ENCODE data around the gene RUNDC1.

RUNDC1 gene

DNA sequence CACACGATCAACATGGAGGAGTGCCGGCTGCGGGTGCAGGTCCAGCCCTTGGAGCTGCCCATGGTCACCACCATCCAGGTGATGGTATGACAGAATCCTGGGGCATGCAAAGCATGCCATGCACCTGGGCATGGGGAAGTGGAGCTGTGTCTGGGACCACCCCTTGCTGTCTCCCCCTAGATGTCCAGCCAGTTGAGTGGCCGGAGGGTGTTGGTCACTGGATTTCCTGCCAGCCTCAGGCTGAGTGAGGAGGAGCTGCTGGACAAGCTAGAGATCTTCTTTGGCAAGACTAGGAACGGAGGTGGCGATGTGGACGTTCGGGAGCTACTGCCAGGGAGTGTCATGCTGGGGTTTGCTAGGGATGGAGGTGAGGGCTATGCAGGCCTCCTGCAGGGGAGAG lies 32.9 kb downstream of the RUNDC1 start:
- Histone ChIP-seq H3K36me3 (ENCODE audit: insufficient read depth, low read length) (peaks cover 39% of the 10 kb centered on the region), H3K27me3 (ENCODE audit: control insufficient read depth in 1 of 2, insufficient read depth in 2 of 2, low read length in 2 of 2) (no peaks in the 10 kb centered on the region), H3K4me1 (ENCODE audit: insufficient read depth, low read length) (peaks cover 31% of the 10 kb centered on the region), H3K4me3 (ENCODE audit: low read depth in 1 of 2, low read length in 2 of 2) (no peak overlapping the region), H3K9me3 (ENCODE audit: low read length) (no peaks in the 10 kb centered on the region), H3K27ac (ENCODE audit: low read depth, low read length) (no peak overlapping the region), H3K9ac (ENCODE audit: low read length) (no peak overlapping the region)

DNA sequence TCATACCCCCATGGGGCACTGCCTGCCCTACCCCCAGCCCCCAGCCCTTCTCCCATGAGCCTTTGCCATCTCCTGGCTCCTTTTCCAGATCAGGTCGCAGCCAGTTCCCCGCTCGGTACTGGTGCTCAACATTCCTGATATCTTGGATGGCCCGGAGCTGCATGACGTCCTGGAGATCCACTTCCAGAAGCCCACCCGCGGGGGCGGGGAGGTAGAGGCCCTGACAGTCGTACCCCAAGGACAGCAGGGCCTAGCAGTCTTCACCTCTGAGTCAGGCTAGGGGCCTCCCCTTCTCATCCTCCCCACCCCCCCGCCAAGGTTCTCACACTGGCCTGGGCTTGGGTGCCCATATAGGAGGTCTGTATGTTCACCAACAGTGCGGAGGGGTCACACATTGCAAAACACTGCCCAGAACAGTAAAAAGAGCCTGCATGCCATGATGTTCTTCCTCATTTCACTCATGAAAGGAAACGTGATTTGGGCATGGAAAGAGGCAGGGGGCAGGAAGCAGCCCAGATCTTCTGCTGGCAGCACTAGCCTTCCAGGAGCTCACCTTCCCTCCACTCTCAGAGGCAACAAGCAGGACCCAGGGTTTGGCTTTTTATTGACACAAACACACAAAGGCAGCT lies 33.8 kb downstream of the RUNDC1 start:
- Histone ChIP-seq H3K9me3 (ENCODE audit: low read length) (no peaks in the 10 kb centered on the region), H3K27me3 (ENCODE audit: control insufficient read depth in 1 of 2, insufficient read depth in 2 of 2, low read length in 2 of 2) (no peaks in the 10 kb centered on the region), H3K27ac (ENCODE audit: low read depth, low read length) (no peak overlapping the region), H3K9ac (ENCODE audit: low read length) (no peak overlapping the region), H3K36me3 (ENCODE audit: insufficient read depth, low read length) (peaks cover 42% of the 10 kb centered on the region), H3K4me1 (ENCODE audit: insufficient read depth, low read length) (peaks cover 37% of the 10 kb centered on the region), H3K4me3 (ENCODE audit: low read depth in 1 of 2, low read length in 2 of 2) (no peak overlapping the region)

DNA sequence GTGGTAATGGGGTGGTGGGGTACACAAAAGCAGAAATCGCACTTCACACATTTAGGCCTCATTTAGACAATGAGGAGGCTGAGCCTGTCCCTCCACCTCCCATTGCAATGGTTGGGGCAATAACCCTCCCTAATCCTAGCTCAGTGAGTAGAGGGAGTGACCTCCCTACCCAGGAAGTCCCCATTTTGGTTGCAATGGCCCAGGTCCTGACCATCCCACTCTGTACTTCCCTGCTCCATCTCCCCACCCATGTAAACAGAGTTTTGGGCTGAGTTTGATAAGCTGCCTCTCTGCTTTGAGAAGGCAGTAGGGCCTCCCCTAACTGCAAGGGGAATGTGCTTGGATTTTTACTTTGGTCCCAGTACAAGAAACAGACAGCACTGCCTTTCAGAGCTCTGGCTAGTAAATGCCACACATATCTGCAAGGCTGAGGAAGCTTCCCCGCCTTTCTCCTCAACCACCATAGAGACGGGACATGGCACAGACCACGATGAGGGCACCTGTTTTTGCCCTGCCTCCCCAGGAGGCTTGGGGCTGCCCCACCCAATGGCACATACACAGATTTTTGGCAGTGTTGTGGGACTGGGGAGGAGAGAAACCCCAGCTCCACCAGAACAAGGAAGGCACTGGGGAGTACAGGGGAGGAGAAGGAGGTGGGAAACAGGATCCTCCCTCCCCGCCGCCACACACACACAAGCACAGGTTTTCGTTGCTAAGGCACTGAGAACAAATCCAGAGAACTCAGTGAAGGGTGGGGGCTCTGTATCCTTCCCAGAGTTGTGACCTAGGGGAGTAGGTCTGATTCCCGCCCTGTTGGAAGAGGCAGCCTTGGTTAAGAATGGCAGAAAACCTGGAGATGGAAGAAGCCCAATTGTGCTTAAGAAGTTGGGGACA lies 34.5 kb downstream of the RUNDC1 start:
- H3K9me3 ChIP-seq (ENCODE audit: low read length): no peaks in the 10 kb centered on the region
- H3K27ac ChIP-seq (ENCODE audit: low read depth, low read length): no peak overlapping the region
- peaks cover 45% of the 10 kb centered on the region for H3K4me1 ChIP-seq (ENCODE audit: insufficient read depth, low read length)
- no peak overlapping the region for H3K4me3 ChIP-seq (ENCODE audit: low read depth in 1 of 2, low read length in 2 of 2)
- H3K36me3 ChIP-seq (ENCODE audit: insufficient read depth, low read length): peaks cover 42% of the 10 kb centered on the region
- H3K9ac ChIP-seq (ENCODE audit: low read length): no peak overlapping the region
- no peaks in the 10 kb centered on the region for H3K27me3 ChIP-seq (ENCODE audit: control insufficient read depth in 1 of 2, insufficient read depth in 2 of 2, low read length in 2 of 2)

DNA sequence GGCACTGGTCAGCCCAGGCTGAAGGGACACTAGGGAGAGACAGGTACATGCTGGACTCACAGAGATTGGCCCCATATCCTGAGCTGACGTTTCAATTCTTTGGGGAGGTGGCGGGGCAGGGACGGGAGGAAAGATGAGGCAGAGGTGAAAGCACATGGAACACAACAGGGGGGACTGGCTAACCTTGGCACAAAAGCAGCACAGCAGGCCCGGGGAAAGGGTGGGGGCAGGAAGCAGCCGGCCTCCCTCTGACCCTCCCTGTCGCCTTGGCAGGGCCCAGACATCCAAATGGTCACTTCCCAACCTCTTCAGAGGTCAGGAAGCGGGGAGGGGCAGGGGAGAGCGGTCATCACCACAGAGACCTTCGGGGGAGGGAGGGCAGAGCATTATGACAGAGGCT lies 35.2 kb downstream of the RUNDC1 start:
- H3K4me3 ChIP-seq (ENCODE audit: low read depth in 1 of 2, low read length in 2 of 2): no peak overlapping the region
- H3K36me3 ChIP-seq (ENCODE audit: insufficient read depth, low read length): peaks cover 42% of the 10 kb centered on the region
- H3K27me3 ChIP-seq (ENCODE audit: control insufficient read depth in 1 of 2, insufficient read depth in 2 of 2, low read length in 2 of 2): no peaks in the 10 kb centered on the region
- H3K27ac ChIP-seq (ENCODE audit: low read depth, low read length): no peak overlapping the region
- H3K9me3 ChIP-seq (ENCODE audit: low read length): no peaks in the 10 kb centered on the region
- H3K4me1 ChIP-seq (ENCODE audit: insufficient read depth, low read length): peaks cover 47% of the 10 kb centered on the region
- H3K9ac ChIP-seq (ENCODE audit: low read length): no peak overlapping the region

DNA sequence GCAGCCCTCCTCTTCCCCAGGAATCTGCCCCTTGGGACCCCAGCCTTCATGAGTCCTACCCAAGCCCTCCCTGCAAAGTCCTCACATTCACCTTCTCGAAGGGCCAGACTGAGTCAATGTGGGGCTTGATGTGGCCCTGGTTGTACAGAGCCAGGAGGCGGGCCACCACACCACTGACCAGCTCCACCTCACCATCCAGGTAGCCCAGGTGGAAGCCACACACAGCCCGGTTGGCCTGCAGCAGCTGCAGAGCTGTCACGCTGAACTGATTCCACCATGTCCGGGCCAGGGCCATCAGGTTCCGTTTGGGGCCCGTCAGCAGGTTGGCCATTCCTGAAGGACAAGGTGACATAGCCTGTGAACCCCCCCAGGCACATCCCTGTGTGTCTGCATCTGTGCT lies 35.9 kb downstream of the RUNDC1 start:
- no peak overlapping the region for H3K9ac ChIP-seq (ENCODE audit: low read length)
- H3K4me1 ChIP-seq (ENCODE audit: insufficient read depth, low read length): peaks cover 42% of the 10 kb centered on the region
- H3K27ac ChIP-seq (ENCODE audit: low read depth, low read length): no peak overlapping the region
- peaks cover 42% of the 10 kb centered on the region for H3K36me3 ChIP-seq (ENCODE audit: insufficient read depth, low read length)
- no peaks in the 10 kb centered on the region for H3K9me3 ChIP-seq (ENCODE audit: low read length)
- no peaks in the 10 kb centered on the region for H3K27me3 ChIP-seq (ENCODE audit: control insufficient read depth in 1 of 2, insufficient read depth in 2 of 2, low read length in 2 of 2)
- no peak overlapping the region for H3K4me3 ChIP-seq (ENCODE audit: low read depth in 1 of 2, low read length in 2 of 2)

DNA sequence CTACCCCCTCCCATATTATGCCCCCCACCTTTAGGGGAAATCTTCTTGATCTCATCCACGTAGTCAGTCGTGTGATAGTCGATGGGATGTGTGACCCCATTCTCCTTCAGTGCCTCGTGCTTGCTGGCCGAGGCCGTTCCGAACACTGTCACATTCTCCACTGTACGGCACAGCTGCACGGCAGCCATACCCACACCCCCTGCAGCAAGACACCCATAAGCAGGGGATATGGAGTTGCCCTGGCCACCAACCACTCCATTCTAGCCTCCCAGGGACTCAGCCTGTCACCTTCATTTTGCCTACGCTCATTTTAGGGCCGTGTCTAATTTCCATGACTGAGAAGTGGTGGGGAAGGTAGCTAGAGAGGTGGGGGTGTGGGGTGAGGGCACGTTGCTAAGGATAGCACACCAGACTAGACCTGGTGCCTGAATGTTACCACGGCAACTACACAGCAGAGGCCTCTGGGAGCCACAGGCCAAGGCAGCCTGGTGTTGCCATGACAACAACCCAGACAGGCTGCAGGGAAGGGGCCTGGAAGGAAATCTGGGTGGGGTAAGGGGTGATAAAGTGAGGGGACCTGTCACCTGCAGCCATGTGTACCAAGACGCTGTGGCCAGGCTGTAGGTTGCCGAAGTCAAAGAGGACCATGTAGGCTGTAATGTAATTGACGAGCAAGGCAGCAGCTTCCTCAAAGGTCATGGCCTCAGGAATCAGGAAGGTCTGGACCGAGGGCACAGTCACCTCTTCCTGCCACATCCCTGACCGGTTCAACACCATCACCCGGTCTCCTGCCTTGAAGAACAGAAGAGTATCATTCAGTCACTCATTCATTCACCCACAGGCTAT lies 37.9 kb downstream of the RUNDC1 start:
- Histone ChIP-seq H3K9me3 (ENCODE audit: low read length) (no peaks in the 10 kb centered on the region), H3K9ac (ENCODE audit: low read length) (no peak overlapping the region), H3K4me1 (ENCODE audit: insufficient read depth, low read length) (peaks cover 42% of the 10 kb centered on the region), H3K27ac (ENCODE audit: low read depth, low read length) (no peak overlapping the region), H3K27me3 (ENCODE audit: control insufficient read depth in 1 of 2, insufficient read depth in 2 of 2, low read length in 2 of 2) (no peaks in the 10 kb centered on the region), H3K4me3 (ENCODE audit: low read depth in 1 of 2, low read length in 2 of 2) (peak overlapping the region in 1 of 2 donors; percentile 5), H3K36me3 (ENCODE audit: insufficient read depth, low read length) (peaks cover 40% of the 10 kb centered on the region)

DNA sequence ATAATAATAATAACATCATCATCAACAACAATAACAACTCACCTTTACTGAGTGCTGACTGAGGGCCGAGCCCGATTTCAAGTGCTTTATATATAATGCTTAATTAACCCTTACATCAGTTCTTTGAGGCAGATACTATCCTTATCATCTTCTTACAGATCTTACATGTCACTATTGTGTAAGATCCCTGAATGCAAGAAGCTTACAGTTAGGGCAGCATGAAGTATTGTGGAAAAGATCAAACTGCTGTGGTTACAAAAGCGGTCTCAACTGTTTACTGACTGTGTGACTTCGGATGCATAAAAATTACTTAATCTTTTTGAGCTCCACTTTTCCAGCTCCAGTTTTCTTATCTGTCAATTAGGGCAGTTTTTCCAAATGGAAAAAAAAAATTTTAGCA lies 38.6 kb downstream of the RUNDC1 start:
- no peak overlapping the region for H3K9ac ChIP-seq (ENCODE audit: low read length)

DNA sequence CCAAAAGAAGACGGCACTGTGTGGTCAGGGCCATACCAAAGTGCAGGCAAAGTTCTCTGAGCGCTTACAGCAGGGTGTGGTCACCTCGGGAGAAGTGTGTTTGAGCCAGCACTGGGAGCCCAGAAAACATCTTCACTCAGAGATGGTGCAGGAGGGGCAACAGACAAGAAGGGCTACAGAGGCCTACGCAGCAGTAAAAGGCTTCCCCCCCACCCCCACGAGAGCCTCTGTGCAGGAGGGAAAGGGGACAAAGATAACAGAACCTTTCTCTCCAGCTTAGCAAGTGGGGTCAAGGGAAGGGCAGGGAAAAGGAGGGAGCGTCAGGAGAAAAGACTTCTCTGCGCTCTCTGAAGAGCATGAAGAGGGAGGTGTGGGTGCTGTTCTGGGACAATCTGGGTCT lies 39.1 kb downstream of the RUNDC1 start:
- Histone ChIP-seq H3K4me3 (ENCODE audit: low read depth in 1 of 2, low read length in 2 of 2) (peak overlapping the region; percentile 4 to 84), H3K27ac (ENCODE audit: low read depth, low read length) (peak overlapping the region; percentile 63), H3K36me3 (ENCODE audit: insufficient read depth, low read length) (peaks cover 34% of the 10 kb centered on the region), H3K27me3 (ENCODE audit: control insufficient read depth in 1 of 2, insufficient read depth in 2 of 2, low read length in 2 of 2) (no peaks in the 10 kb centered on the region), H3K9me3 (ENCODE audit: low read length) (no peaks in the 10 kb centered on the region), H3K4me1 (ENCODE audit: insufficient read depth, low read length) (peaks cover 41% of the 10 kb centered on the region), H3K9ac (ENCODE audit: low read length) (no peak overlapping the region)

More for the DNA sequence above, 38.6 kb downstream of the RUNDC1 start:
- Histone ChIP-seq H3K9me3 (ENCODE audit: low read length) (no peaks in the 10 kb centered on the region), H3K36me3 (ENCODE audit: insufficient read depth, low read length) (peaks cover 34% of the 10 kb centered on the region), H3K27ac (ENCODE audit: low read depth, low read length) (no peak overlapping the region), H3K27me3 (ENCODE audit: control insufficient read depth in 1 of 2, insufficient read depth in 2 of 2, low read length in 2 of 2) (no peaks in the 10 kb centered on the region), H3K4me1 (ENCODE audit: insufficient read depth, low read length) (peaks cover 42% of the 10 kb centered on the region), H3K4me3 (ENCODE audit: low read depth in 1 of 2, low read length in 2 of 2) (no peak overlapping the region)

DNA sequence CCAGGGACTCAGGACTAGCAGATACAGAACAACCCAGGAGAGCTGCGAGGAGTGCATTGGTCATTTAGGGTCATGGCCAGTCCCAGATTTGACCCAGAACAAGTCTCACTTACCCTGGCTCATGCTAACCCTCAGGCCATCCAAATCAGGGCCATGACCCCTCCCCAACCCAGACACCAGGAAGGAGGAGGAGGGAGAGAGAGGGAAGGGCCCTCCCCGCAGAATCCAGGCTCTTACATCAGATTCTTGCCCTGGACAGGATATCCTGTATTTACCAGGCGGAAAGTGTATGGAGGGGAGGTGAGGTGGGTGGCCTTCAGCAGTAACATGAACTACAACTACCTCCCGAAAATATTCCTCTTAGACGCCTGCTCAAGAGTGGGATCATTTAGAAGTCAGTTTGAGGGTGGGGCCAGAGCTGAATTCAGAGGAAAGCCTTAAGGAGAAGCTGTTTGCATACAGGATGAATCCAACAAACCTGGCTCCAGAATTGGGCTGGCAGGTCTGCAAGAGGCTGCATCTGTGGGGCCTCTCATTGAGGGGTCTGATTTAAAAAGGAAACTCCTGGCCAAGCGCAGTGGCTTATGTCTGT lies 39.8 kb downstream of the RUNDC1 start:
- Histone ChIP-seq H3K9me3 (ENCODE audit: low read length) (no peaks in the 10 kb centered on the region), H3K4me3 (ENCODE audit: low read depth in 1 of 2, low read length in 2 of 2) (peak overlapping the region in 1 of 2 donors; percentile 84), H3K9ac (ENCODE audit: low read length) (no peak overlapping the region), H3K27ac (ENCODE audit: low read depth, low read length) (peak overlapping the region; percentile 63), H3K4me1 (ENCODE audit: insufficient read depth, low read length) (peaks cover 34% of the 10 kb centered on the region), H3K27me3 (ENCODE audit: control insufficient read depth in 1 of 2, insufficient read depth in 2 of 2, low read length in 2 of 2) (no peaks in the 10 kb centered on the region), H3K36me3 (ENCODE audit: insufficient read depth, low read length) (peaks cover 27% of the 10 kb centered on the region)

DNA sequence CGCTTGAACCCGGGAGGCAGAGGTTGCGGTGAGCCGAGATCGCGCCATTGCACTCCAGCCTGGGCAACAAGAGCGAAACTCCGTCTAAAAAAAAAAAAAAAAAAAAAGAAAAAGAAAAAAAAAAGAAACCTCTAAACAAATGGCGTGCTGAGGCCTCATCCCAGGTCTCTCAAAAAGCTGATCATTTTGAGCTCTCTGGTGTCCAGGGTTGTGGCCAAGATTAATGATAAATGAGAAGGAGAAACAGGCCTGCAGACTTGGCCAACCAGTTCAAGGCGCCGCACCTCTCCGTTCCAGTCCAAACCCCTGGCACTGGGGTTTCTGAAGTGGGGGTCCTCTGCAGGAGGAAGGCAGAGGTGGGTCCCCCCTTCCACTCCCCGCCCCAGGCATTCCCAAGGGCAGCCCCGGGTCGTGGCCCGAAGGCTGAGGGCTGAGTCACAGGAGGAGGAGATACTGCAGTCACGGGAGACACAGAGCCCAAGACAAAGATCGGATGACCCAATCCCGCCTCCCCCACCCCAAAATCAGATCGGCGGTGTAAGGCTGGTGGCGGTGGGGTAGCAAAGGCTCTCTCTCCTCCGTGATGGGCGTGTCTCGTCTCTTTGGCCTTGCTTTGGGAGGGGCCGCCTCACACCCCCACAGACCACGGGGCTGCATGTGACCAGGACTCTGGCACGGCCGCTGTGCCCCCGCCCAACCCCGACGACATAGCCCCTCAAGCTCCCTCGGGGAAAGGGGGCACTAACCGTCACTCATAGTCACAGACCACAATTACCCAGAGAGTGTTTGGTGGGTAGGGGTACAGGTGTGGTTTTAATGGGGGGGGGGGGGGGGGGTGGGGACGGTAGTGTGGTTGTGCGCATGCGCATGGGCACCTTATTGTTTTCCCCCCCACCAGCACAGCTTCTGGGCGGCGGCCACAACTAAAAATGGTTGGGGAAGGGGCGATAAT lies 40.7 kb downstream of the RUNDC1 start:
- Histone ChIP-seq H3K27me3 (ENCODE audit: control insufficient read depth in 1 of 2, insufficient read depth in 2 of 2, low read length in 2 of 2) (no peaks in the 10 kb centered on the region), H3K36me3 (ENCODE audit: insufficient read depth, low read length) (peaks cover 17% of the 10 kb centered on the region), H3K27ac (ENCODE audit: low read depth, low read length) (peak overlapping the region; percentile 90), H3K4me3 (ENCODE audit: low read depth in 1 of 2, low read length in 2 of 2) (peak overlapping the region; percentile 62 to 84), H3K9ac (ENCODE audit: low read length) (peak overlapping the region; percentile 53), H3K4me1 (ENCODE audit: insufficient read depth, low read length) (peaks cover 30% of the 10 kb centered on the region), H3K9me3 (ENCODE audit: low read length) (no peaks in the 10 kb centered on the region)

All from muscle layer of colon (tissue), 2 donors.